GM19238 (cell line): ENCODE data around the gene GTF2I.
"Not testable (repeated sequence)": the region's sequence is repeated elsewhere in the genome, so short reads cannot be mapped to it uniquely, and the experiment has no call there.

ENCODE experiments used
- DNase-seq: peaks from one replicate; pipeline ENCODE4 v3.0.0; 2011; ENCODE audit warnings: low spot score; ENCODE audit not compliant: insufficient read length

The GTF2I gene

GRCh38 chr7:74657692-74658177 is at the start of gene GTF2I:
Gene GTF2I (plus strand): TSS chr7:74657718. CDS start chr7:74689129, 31,411 bp downstream.
- DNase-seq: no peak

DNA sequence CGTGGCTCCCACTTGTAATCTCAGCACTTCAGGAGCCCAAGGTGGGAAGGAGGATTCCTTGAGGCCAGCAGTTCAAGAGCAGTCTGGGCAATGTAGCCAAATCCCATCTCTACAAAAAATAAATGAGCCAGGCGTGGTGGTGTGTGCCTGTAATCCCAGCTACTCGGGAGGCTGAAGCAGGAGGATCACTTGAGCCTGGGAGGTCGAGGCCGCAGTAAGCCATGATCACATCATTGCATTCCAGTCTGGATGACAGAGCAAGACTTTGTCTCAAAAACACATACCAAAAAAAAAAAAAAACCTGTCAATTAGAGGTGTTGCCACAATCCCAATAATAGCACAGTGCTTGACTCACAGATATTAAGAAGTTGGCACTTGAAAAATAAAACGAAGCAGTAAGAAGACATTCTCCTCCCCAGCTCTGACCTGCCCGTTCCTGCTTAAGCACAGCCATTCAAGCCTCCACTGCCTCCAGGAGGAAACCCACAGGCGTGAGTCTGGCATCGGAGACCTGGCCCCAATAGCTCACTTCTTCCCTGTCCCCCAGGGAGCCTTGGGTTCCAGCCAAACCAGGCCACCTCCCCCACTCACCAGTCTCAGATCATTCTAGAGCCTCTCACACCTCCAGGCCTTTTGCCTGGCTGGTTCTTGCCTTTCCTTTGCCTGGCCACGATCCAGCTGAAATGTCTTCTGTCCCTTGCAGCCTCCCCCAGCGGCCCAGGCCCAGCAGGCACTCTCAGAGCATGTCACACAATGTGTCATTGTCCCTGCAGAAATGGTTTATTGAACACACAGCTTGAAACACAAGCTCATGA is 45.3 kb upstream of the GTF2I start:
- no peak for DNase-seq

DNA sequence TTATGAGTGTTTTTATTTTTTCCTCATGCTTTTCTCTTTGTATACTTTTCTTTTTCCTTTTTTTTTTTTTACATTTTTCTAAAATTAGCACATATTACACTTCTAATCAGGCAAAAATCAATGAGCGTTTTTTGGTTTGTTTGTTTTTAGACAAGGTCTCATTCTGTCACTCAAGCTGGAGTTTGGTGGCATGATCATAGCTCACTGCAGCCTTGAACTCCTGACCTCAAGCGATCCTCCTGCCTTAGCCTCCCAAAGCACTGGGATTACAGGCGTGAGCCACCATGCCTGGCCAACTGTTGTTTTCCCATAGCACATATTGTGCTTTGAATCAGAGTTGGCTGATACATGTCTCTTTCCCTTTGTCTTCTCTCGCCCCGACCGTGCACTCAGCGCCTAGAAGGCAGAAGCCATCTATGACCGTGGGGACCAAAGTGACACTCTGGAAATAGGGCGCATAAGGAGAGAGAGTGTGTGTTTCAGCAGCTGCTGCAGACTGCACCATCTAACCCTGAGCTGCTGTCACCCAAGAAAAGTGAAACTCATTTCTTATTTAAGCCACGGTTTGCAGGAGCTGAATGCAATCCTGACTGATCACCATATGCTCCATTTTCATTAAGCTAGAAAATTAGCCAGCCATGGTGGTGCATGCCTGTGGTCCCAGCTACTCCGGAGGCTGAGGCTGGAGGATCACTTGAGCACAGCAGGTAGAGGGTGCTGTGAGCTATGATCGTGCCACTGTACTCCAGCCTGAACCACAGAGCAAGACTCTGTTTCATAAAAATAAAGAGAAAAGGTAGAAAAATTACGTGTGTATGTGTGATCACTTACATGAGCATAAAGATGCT is 41.4 kb upstream of the GTF2I start:
- no peak for DNase-seq

GRCh38 chr7:74617180-74617744 is 40.3 kb upstream of the GTF2I start:
- no peak for DNase-seq

DNA sequence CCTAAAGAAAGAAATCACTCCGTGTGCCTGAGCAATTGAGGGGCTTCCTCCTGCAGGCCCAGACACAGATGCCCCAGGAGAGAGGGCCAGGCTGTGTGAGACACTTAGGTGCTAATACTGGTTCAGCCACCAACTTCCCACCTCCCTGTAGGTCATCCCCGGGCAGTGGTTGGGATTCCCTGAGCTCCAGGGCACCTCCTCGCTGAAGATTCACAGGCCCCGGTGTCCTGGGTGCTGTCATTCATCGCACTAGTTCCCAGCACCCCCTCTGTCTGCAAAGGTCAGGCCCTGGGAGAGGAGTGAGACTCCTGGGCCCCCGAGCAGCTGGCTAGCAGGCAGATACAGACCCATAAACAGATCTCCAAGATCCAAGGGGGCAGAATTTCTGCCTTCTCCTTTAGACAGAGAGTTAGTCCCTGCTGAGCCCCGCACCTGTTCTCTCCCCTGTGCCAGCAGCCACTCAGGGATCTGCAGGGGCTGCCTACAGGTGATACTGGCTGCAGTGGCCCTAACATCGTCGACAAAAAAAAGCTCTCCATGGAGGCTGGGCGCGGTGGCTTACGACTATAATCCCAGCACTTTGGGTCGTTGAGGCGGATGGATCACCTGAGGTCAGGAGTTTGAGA is 38.2 kb upstream of the GTF2I start:
- DNase-seq: no peak

GRCh38 chr7:74622228-74622749 is 35.2 kb upstream of the GTF2I start:
- no peak for DNase-seq

DNA sequence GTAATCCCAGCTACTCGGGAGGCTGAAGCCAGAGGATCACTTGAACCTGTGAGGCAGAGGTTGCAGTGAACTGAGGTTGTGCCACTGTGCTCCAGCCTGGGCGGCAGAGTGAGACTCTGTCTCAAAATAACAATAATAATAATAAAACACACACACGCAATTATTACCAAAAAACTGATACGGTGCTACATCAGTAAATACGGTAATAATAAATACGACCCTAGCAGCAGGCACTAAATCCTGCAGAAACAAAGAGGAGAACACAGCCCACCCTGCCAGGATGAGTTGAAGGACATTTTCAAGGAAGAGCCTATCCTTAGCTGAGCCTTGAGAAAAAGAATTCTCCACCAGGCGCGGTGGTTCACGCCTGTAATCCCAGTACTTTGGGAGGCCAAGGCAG is 34.4 kb upstream of the GTF2I start:
- no peak for DNase-seq

DNA sequence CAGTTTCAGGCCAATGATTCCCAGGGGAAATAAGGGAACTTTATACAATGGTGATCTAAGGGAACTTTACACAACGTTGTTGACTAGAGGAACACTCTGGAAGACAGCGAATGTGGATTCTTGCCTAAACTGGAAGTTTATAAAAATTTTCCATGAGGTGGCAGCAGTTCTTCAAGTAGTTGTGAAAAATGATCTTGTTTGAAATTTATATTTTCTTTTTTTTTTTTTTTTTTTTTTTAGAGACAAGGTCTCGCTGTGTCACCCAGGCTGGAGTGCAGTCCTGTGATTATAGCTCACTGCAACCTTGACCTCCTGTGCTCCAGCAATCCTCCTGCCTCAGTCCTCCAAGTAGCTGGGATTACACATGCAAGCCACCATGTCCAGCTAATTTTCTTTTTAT is 32.1 kb upstream of the GTF2I start:
- DNase-seq: no peak

DNA sequence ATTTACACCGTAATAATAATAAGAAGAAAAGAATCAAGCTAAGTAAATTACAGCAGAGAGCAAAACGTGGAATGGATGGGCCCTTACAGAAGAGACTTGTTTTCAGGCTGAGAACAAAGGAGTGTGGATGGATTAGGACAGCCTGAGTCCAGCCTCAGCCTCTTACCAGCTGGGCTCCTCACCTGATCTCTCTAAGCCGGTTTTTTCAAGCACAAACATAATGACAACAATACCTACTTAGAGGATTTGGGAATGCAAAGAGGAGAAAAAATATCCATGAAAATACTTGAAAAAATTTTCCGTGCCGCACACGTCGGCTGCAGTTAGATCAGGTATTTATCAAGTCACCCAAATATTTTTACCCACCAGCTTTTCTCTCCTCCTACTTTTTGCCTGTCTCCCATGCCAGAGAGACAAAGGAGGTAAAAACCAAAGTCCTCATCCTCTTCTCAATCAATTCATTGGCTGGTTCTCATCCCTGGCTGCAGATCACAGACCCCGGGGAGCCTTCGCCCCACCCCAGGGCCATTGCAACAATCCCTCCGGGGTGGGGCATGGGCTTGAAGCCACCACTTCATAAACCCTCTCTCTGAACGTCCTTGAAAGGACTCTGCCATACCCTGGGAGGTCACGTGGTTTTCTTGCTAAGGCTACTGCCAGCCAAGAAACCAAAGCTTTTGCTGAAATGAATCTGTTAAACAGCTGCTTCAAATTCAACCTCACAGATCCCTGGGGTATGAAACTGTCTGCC is 29.7 kb upstream of the GTF2I start:
- DNase-seq: no peak

GRCh38 chr7:74632505-74632904 is 25.0 kb upstream of the GTF2I start:
- no peak for DNase-seq

GRCh38 chr7:74633451-74633921 is 24.0 kb upstream of the GTF2I start:
- DNase-seq: no peak

DNA sequence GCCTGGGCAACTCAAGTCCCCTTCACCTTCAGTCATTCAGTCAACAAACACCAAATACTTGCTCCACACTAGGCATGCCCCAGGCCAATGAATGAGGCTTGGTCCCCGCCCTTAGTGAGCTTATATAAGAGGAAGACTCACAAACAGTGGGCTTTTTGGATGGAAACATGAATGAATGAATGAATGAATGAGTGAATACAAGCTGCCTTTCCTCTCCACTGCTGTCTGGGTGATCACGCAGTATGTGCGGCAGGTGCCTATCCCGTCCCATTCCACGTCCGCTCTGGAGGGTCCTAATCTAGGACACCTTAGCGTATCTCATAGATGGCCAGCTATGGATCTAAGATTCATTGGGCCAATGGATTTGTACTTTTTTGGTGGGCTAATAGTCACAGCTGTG is 19.8 kb upstream of the GTF2I start:
- no peak for DNase-seq

GRCh38 chr7:74650055-74650454 is 7.5 kb upstream of the GTF2I start:
- DNase-seq: peak; percentile 64

- DNase-seq: not testable (repeated sequence)
Measured at GRCh38 chr7:74650493-74651132, 6.9 kb upstream of the GTF2I start.

DNA sequence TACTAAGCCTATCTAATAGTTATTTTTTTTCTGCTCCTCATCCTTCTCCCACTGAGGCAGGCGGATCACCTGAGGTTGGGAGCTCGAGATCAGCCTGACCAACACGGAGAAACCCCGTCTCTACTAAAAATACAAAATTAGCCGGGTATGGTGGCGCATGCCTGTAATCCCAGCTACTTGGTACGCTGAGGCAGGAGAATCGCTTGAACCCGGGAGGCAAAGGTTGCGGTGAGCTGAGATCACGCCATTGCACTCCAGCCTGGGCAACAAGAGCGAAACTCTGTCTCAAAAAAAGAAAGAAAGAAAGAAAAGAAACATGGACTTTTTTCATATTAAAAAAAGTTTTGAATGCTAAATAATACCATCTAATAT is 6.4 kb upstream of the GTF2I start:
- not testable (repeated sequence) for DNase-seq

DNA sequence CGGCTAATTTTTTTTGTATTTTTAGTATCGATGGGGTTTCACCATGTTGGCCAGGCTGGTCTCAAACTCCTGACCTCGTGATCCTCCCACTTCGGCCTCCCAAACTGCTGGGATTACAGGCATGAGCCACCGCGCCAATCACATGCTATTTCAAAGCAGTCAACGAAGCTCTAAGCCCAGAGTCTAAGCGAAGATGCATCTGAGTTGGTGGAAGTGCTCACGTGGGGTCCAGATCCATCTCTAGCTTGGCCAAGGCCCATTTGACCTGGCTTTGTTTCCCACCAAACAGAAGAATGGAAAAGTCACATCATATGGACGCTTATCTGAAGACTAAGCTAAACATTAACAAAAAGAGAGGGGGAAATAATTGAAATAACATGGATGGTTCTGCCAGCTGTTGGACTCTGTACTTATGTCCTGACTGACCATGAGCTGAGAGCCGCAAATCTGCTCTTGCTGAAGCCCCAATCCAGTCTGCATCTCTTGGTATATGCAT is 3.8 kb upstream of the GTF2I start:
- no peak for DNase-seq

DNA sequence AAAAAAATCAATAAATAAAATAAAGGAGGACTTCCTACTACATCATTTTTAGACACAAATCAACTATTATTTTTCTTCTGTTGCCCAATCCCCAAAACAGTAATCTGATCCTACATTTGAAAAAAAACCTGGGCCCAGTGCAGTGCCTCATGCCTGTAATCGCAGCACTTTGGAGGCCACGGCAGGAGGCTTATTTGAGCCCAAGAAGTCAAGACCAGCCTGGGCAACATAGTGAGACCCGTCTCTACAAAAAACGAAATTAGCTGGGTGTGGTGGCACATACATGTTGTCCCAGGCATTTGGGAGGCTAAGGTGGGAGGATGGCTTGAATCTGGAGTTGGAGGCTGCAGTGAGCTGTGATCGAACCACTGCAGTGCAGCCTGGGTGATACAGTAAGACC is 2.7 kb upstream of the GTF2I start:
- DNase-seq: no peak

GRCh38 chr7:74655324-74655723 is 2.2 kb upstream of the GTF2I start:
- no peak for DNase-seq

GRCh38 chr7:74655768-74656440 is 1.6 kb upstream of the GTF2I start:
- no peak for DNase-seq
